ENCODE measurements around the gene VAV3. TPM values are rescaled to one million over a fixed set of nuclear protein-coding genes. Genes with fewer than 3 reads are reported as not detected.

The VAV3 gene
- total RNA-seq, 1 donor from 2014 or later: 2.9 TPM

GRCh38 chr1:107535091-107535490, 429.9 kb downstream of the VAV3 start:
- Mint-ChIP-seq H3K4me3 (no peak overlapping the region), H3K36me3 (ENCODE audit: low read depth) (no peaks in the 10 kb centered on the region), H3K9me3 (no peaks in the 10 kb centered on the region), H3K27me3 (ENCODE audit: low read depth) (no peaks in the 10 kb centered on the region), H3K4me1 (no peaks in the 10 kb centered on the region), H3K27ac (ENCODE audit: unreplicated experiment) (no peak overlapping the region)
- no peak for DNase-seq (ENCODE audit: low read depth, low spot score)
- TF ChIP-seq CTCF (conservative IDR thresholded peaks at IDR 0.05): no peak

GRCh38 chr1:107534632-107535031, 430.3 kb downstream of the VAV3 start:
- DNase-seq (ENCODE audit: low read depth, low spot score): no peak
- no peak overlapping the region for H3K4me3 Mint-ChIP-seq
- no peaks in the 10 kb centered on the region for H3K9me3 Mint-ChIP-seq
- no peaks in the 10 kb centered on the region for H3K36me3 Mint-ChIP-seq (ENCODE audit: low read depth)
- TF ChIP-seq CTCF (conservative IDR thresholded peaks at IDR 0.05): no peak
- H3K27ac Mint-ChIP-seq (ENCODE audit: unreplicated experiment): no peak overlapping the region
- H3K4me1 Mint-ChIP-seq: peaks cover 2% of the 10 kb centered on the region
- no peaks in the 10 kb centered on the region for H3K27me3 Mint-ChIP-seq (ENCODE audit: low read depth)

- no peak for TF ChIP-seq CTCF (conservative IDR thresholded peaks at IDR 0.05)
- Mint-ChIP-seq H3K27me3 (ENCODE audit: low read depth) (no peaks in the 10 kb centered on the region), H3K4me1 (peaks cover 5% of the 10 kb centered on the region), H3K4me3 (no peak overlapping the region), H3K9me3 (no peaks in the 10 kb centered on the region), H3K36me3 (ENCODE audit: low read depth) (no peaks in the 10 kb centered on the region), H3K27ac (ENCODE audit: unreplicated experiment) (no peak overlapping the region)
- no peak for DNase-seq (ENCODE audit: low read depth, low spot score)
Observed at GRCh38 chr1:107533436-107533835, 431.5 kb downstream of the VAV3 start.

GRCh38 chr1:107532318-107532717, 432.7 kb downstream of the VAV3 start:
- no peak for DNase-seq (ENCODE audit: low read depth, low spot score)
- TF ChIP-seq CTCF (conservative IDR thresholded peaks at IDR 0.05): no peak
- Mint-ChIP-seq H3K4me1 (peaks cover 5% of the 10 kb centered on the region), H3K27ac (ENCODE audit: unreplicated experiment) (no peak overlapping the region), H3K9me3 (no peaks in the 10 kb centered on the region), H3K36me3 (ENCODE audit: low read depth) (no peaks in the 10 kb centered on the region), H3K4me3 (no peak overlapping the region), H3K27me3 (ENCODE audit: low read depth) (no peaks in the 10 kb centered on the region)

GRCh38 chr1:107531065-107531908, 433.7 kb downstream of the VAV3 start:
- H3K9me3 Mint-ChIP-seq: no peaks in the 10 kb centered on the region
- H3K4me1 Mint-ChIP-seq: peaks cover 5% of the 10 kb centered on the region
- H3K4me3 Mint-ChIP-seq: no peak overlapping the region
- H3K27ac Mint-ChIP-seq (ENCODE audit: unreplicated experiment): no peak overlapping the region
- no peak for DNase-seq (ENCODE audit: low read depth, low spot score)
- H3K36me3 Mint-ChIP-seq (ENCODE audit: low read depth): no peaks in the 10 kb centered on the region
- no peak for TF ChIP-seq CTCF (conservative IDR thresholded peaks at IDR 0.05)
- no peaks in the 10 kb centered on the region for H3K27me3 Mint-ChIP-seq (ENCODE audit: low read depth)
